ENCODE measurements around the gene MYCT1.
"Not testable (repeated sequence)": the region's sequence is repeated elsewhere in the genome, so short reads cannot be mapped to it uniquely, and the experiment has no call there.

MYCT1 gene, protein sequence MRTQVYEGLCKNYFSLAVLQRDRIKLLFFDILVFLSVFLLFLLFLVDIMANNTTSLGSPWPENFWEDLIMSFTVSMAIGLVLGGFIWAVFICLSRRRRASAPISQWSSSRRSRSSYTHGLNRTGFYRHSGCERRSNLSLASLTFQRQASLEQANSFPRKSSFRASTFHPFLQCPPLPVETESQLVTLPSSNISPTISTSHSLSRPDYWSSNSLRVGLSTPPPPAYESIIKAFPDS

DNA sequence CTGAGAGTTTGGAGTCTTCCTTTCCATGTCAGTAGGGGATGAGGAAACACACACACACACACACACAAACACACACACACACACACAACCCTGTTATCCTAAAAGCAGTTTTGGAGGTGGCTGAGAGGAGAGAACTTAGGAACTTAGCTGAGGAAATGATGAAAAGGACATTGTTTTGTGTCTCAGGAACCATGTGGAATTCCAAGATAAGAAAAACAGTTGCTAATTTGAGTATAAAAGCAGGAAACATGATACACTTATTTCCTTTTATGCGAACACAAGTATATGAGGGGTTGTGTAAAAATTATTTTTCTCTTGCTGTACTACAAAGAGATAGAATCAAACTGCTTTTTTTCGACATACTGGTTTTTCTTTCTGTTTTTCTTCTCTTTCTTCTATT, at the start of gene MYCT1:
TSS of gene MYCT1 (plus strand) at position 264 of the 400 bp plus-strand sequence. CDS start at position 270, 6 bp downstream.
- DNase-seq (ENCODE audit: low spot score) = no peak

DNA sequence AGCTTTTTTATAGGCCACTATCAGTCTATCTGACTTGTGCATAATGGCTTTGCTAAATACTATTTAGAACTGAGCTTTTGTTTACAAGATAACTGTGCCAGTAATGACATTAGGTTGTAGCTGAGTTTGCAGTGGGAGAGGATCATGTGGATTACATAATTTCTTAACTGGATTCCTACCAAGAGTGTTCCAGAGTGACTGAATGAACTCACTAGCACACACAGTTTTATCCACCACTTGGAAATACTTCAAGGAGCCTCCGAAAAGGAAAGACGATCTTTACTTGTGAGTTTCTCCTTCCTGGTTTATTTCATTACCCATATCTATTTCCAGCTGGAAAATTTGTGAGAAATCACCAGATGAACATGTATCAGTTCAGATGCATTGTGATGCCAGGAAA, 49.6 kb upstream of the MYCT1 start:
- DNase-seq (ENCODE audit: low spot score) = no peak

DNA sequence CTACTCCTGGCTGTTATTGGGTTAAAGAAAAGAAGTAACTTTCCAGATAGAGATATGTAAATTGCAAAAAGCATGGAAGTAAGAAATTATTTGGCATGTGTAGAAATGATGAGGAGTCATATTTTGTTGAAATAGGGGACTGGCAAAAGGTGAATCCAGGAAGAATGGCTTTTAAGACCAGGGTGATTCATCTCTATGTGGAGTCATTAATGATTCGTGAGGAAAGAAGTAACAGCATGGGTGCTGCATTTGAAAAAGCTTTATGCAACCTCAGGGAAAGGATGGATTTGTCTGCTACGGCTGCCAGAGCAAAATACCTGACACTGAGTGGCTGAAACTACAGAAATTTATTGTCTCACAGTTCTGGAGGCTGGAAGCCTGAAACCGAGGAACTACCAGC, 45.7 kb upstream of the MYCT1 start:
- no peak for DNase-seq (ENCODE audit: low spot score)

DNA sequence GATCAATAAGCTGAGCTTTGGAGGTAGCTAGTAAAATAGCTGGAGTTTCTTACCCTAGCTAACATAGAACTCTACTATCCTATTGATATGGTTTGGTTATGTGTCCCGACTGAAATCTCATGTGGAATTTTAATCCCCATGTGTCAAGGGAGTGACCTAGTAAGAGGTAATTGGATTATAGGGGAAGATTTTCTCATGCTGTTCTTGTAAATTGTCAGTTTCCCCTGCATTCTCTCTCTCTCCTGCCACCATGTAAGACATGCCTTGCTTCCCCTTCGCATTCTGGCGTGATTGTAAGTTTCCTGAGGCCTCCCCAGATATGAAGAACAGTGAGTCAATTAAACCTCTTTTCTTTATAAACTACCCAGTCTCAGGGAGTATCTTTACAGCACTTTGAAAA, 35.9 kb upstream of the MYCT1 start:
- DNase-seq (ENCODE audit: low spot score) = no peak

DNA sequence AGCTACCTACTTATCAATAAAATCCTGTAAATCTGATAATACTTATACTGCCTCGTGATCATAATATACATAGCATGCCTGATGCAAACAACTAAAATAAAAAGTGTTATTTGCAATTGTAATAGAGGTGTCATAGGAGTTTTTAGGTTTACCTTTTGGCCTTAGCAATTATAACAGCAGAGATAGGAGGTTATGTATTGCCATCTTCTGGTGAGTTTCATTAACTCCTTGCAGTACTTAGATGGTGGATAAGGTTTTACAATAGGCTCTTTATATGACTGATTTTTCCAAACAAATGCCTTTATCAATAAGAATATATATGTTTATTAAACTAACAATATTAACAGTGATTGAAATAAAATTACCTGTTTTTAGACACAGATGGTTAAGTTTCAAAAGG, 27.8 kb upstream of the MYCT1 start:
- DNase-seq (ENCODE audit: low spot score) = no peak

DNA sequence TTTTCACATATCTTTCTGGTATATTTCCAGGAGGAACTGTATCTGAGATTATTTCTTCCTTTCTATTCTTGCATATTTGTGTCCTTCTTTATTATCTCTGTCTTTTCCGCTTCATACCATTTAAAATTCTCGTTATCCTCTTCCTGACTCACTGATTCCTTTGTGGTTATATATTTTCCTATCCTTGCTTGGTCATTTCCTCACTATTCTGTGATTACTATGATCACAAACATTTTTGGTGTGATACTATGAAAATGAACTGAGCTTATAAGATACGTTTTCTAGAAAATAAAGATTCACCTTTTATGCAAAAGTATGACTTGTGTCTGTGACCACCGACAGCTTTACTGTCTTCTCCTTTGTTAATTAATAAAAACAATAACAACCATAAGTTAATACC, 26.5 kb upstream of the MYCT1 start:
- DNase-seq (ENCODE audit: low spot score) = no peak

DNA sequence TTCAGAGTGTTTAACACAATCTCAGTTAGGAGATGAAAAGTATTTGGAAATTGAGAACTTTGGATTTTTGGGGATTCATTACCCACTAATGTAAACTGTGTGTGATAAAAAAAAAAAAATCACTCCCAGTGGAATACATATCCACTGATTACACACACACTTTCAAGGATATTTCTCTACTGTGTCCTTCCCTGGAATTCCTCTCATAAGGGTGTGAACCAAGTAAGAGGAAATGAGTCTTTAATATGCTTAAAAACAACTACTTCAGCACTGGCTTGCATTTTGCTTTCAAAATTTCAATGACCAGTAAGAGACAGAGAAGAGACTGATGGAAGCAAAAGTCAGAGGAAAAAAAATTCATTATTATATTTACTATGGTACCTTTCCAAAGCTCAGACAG, 24.5 kb upstream of the MYCT1 start:
- DNase-seq (ENCODE audit: low spot score) = no peak

DNA sequence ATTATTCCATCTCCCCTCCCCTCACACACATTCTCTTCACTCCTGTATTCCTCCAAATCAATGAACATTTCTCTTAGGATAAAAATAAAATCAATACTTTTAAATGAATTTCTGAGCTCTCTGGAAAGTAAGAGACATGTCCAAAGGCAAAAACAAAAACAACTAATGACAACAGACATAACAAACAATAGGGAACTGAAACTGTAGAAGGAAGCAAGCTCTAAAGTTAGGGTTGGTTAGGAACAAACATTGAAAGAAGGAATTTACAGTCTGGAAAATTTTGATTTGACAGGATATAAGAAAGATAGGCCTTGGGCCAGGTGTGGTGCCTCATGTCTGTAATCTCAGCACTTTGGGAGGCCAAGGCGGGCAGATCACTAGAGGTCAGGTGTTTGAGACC, 17.5 kb upstream of the MYCT1 start:
- DNase-seq (ENCODE audit: low spot score) = no peak

DNA sequence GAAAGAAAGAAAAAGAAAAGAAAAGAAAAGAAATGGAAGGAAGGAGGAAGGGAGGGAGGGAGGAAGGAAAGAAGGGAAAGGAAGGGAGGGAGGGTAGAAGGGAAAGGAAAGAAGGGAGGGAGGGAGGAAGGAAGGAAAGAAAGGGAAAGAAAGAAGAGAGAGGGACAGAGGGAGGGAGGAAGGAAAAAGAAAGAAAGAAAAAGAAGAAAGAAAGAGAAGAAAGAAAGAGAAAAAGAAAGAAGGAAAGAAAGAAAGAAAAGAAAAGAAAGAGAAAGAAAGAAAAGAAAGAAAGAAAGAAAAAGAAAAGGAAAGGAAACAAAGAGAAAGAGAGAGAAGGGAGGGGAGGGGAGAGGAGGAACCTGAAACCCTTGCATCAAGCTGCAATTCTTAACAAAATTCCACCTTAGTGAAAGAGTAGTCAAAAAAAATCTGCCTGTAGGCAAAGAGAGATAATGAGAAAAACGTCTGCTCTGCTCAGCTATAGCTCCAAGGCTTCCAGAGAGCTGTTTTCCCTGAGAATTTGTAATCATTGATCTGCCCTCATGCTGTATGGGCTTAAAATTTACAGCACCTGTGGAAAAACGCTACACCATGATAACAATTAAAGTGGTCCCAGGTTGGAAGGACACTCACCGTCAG, 16.7 kb upstream of the MYCT1 start:
- no peak for DNase-seq (ENCODE audit: low spot score)

DNA sequence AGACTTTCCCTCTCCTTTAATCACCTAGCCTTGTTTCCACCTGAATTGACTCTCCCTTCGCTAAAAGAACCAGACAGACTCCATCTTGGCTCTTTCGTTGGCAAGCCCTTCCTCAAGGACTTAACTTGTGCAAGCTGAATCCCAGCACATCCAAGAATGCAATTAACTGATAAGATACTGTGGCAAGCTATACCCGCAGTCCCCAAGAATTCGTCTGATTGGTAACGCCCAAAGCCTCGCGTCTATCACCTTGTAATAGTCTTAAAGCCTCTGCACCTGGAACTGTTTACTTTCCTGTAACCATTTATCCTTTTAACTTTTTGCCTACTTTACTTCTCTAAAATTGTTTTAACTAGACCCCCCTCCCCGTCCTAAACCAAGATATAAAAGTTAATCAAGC, 15.6 kb upstream of the MYCT1 start:
- DNase-seq (ENCODE audit: low spot score) = no peak

DNA sequence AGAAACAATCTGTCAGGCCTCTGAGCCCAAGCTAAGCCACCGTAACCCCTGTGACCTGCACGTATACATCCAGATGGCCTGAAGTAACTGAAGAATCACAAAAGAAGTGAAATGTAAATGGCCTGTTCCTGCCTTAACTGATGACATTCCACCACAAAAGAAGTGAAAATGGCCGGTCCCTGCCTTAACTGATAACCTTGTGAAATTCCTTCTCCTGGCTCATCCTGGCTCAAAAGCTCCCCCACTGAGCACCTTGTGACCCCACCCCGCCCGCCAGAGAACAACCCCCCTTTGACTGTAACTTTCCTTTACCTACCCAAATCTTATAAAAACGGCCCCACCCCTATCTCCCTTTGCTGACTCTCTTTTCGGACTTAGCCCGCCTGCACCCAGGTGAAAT, 14.8 kb upstream of the MYCT1 start:
- DNase-seq (ENCODE audit: low spot score) = not testable (repeated sequence)

DNA sequence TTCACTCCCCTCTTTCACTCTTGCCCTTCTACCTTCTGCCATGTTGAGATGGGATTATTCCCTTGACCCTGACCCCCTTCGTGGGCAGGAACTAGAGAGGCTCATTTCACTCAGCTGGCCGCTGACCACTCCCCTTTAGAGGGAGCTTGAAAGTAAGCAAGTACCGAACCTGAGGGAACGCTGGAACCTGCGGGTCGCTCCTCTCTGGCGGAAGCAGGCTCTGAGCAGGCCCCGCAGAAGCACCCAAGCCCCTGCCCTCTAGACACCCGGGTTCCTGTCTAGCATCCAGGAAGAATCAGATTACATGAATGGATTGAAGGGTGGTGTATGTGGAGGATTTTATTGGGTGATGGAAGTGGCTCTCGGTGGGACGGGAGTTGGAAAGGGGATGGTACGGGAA, 11.9 kb upstream of the MYCT1 start:
- no peak for DNase-seq (ENCODE audit: low spot score)

DNA sequence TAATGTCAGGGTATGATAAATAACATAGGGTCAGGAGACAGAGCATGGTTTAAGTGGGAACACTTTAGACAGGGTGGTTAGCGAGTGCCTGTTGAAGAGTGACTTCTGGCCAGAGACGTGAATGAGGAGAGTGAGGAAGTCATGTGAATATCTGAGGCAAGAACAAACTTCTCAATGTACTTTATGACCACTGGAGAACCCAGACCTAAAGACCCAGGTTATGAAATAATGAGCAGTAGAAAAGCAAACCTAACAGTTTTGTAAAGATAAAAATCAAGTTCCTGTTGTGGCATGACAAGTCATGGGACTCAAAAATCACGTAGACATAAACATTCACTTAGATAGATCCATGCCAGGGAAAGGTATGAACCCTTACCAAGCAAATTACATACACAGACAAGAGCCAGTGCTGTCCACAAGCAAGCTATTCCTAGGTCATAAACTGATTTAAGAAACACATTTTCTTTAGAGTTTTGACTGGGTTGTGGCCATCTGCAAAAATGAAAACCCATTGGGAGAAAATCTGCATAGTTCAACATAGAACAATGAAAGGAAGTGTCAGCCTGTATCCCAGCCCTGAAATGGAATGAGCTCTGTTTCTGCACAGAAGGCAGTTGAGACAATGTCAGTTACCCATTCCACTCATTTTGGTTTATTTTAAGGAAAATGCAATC, 2.2 kb upstream of the MYCT1 start:
- DNase-seq (ENCODE audit: low spot score) = no peak

DNA sequence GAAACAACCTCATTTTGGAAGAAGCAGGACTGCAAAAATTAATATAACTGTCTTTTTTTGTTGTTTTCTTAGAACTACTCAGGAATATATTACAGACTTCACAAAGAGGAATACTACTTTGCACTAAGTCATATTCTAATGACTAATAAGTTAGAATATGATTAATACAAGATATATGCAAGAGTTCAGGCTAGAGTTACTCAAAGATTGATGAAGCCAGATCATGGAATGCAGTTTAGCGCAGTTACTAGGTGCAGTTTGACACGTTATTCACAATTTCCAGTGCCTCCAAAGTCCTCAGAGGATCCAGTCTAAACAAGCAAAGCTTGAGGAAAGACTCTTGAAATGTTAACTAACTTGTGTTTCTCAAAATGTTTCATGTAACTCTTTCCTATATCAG, 1.2 kb upstream of the MYCT1 start:
- no peak for DNase-seq (ENCODE audit: low spot score)

DNA sequence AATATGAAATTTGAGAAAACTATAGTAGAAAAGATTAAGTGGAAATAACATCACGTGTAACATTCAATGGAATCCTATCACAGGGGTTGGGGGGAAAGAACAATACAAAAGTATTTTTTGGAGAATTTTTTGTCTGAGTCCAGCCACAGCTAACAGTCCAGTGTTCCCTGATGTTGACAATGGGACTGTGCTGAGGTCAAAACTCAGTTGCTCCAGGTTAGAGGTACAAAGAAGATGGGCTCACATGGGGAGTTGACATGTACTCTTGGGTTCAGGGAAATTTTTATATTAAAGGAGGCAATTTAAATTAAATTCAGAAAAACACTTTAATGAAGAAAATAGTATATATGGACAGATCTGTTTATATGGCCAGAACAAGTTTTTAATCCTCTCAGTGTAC, 995 bp downstream of the MYCT1 start:
- no peak for DNase-seq (ENCODE audit: low spot score)

DNA sequence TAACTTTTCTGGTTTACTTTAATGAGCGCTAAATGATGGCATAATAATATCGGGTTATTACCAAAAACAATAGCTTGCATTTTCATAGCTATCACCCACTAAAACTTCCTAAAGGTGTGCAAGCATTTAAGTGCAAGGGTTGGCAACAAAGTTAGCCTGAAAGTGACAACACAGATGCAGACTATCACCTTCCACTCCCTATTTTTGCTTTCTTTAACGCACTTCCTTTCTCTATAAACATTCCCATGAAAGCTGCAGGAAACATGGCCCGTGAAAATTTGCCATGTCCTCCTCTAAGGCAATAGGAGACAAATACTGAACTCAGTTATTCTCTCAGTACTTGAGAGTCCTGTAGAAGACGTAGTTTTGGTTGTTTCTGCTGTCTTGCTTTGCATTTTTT, 2.7 kb downstream of the MYCT1 start:
- no peak for DNase-seq (ENCODE audit: low spot score)

DNA sequence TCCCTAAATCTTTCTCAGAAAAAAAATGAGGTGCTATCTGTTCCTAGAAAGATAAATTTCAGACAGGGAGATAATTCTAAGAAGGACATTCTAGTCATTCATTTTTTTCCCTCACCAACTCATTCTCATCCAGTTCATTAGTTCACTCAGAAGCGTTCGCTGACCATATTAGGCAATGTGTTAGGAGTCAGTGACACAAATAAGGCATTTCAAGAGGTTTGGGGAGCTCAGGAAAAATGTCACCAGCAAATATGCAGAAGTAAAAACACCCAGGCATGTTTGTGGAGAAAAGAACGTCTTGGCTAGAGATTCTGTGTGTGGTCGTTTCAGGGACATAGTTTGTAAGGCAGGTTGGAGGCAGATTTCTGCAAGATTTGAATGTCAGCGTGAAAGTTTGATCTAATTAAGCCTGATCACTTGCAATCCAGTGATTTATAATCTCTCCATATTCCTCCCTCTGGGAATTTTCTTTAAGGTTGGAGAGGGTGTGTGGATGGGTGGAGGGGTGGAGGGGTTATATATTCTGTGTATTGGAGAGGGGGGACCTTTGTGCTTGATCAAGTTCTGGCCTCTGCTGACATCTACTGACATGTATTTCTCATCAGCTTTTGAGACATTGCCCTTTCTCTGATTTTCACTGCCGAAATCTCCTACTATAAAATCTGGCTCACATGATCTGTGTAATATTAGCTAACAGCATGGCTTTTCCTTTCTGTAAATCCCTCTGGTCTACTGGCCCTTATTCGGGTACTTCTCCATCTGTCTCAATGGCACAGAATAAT, 3.6 kb downstream of the MYCT1 start:
- no peak for DNase-seq (ENCODE audit: low spot score)

DNA sequence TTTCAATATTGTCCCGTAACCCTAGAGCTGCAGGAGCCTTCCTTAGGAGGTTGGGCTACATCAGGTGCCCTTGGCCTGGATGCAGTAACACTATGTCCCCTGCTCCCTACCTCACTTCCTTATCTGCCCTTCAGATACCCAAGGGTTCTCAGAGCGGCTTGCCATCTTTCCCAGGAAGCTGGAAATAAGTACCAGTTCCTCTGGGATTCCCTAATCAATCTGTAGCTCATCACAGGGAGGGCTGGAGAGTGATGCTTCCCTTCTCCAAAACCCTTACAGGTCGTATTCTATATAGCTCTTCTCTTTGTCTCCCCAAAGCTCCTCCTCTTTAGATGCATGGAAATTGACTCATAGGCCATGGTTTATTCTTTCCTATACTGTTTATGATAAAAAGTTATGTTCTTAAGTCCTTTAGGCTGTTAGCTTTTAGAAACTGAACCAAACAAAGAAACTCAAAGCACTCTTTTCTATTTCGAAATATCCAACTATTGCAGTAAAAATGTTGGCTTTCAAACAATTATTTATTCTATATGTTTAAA, 4.2 kb downstream of the MYCT1 start:
- no peak for DNase-seq (ENCODE audit: low spot score)

DNA sequence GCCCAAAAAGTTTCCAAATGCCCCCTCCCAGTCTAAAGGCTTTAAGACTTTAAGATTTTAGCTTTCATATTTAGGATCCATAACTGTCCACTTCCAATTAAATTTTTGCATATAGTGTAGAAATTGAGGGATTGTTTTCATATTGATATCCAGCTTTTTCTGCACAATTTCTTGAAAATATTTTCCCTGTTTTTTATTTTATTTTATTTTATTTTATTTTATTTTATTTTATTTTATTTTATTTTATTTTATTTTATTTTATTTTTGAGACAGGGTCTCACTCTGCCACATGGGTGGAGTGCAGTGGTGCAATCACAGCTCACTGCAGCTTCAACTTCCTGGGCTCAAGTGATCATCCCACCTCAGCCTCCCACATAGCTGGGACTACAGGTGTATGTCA, 6.1 kb downstream of the MYCT1 start:
- not testable (repeated sequence) for DNase-seq (ENCODE audit: low spot score)

DNA sequence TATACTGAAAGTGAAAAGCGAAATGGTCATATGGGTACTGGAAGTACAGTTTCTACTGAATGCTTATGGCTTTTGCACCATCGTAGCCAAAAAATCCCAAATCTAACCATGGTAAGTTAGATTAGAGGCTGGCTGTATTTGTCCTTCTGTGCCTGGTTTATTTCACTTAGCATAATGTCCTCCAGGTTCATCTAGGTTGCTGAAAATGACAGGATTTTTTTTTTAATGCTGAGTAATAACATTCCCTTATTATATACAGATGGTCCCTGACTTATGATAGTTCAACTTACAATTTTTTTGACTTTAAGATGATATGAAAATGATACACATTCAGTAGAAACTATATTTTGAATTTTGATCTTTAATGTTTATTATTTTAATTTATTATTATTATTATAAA, 7.6 kb downstream of the MYCT1 start:
- DNase-seq (ENCODE audit: low spot score) = no peak

DNA sequence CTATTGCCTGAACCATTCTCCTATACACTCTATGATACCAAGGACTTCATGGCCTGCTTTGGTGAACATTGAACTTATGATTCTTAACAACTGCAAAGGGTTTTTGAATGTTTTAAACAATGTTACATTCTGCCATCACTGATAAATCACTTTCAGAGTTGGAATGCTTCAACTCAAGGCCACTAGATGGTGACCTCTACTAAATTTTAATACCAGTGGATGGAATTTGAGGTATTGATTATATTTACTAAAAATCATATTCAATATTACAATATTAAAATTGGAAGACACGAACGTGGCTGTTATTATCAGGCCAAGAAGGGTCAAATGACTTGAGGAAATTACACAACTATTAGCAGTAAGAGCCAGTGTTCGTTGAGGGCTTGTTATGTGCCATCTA, 18.6 kb downstream of the MYCT1 start:
- DNase-seq (ENCODE audit: low spot score) = no peak

DNA sequence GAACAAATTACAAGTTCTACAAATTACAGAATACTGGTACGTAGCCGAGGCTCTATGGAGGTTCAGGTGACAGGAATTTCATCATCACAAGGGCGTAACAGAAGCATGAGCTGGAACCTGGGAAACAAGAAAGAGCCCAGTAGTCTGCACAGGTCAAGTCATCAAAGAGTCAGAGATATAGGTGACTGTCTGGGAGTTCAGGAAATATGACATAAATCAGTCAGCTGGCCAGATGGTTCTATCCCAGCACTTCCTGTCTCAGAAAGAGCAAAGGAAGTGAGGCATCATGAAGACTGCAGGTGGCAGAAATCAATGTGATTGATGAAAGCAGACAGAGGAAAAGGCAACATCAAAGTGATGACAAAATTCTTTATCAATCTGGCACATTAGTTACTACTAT, 23.3 kb downstream of the MYCT1 start:
- DNase-seq (ENCODE audit: low spot score) = no peak

DNA sequence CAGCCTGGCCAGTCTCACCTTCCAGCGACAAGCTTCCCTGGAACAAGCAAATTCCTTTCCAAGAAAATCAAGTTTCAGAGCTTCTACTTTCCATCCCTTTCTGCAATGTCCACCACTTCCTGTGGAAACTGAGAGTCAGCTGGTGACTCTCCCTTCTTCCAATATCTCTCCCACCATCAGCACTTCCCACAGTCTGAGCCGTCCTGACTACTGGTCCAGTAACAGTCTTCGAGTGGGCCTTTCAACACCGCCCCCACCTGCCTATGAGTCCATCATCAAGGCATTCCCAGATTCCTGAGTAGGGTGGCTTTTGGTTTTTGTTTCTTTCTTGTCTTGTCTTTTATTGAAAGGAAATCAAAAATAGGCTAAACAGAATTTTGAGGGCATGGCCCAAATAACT, 24.3 kb downstream of the MYCT1 start:
- DNase-seq (ENCODE audit: low spot score) = no peak
